WI38 (cell line): ENCODE measurements around the gene KCNH6.

Experiments used
- H3K4me3 ChIP-seq: 2 replicates; pipeline ENCODE4 v1.5.1; 2011; ENCODE audit warnings: low read depth, mild to moderate bottlenecking, control low read depth, low read length
- CTCF ChIP-seq: IDR thresholded peaks from 2 replicates; pipeline ENCODE4 v1.5.1; 2012; ENCODE audit warnings: low read depth, mild to moderate bottlenecking, control low read depth, low read length

KCNH6 gene

GRCh38 chr17:63523253-63523855 is at the start of gene KCNH6:
Gene KCNH6, plus strand, starts transcription at chr17:63523358. Its CDS starts 56 bp downstream, at chr17:63523414.
- TF ChIP-seq CTCF, result no peak
- no peak within 1 kb of the TSS for H3K4me3 ChIP-seq

GRCh38 chr17:63474174-63474573 is 49.0 kb upstream of the KCNH6 start:
- no peak for TF ChIP-seq CTCF

GRCh38 chr17:63474586-63475460 is 48.3 kb upstream of the KCNH6 start:
- TF ChIP-seq CTCF, result no peak
- H3K4me3 ChIP-seq, result no peak overlapping the region

More at GRCh38 chr17:63474174-63474573, 49.0 kb upstream of the KCNH6 start:
- H3K4me3 ChIP-seq, result no peak overlapping the region

GRCh38 chr17:63475491-63476412 is 47.4 kb upstream of the KCNH6 start:
- no peak for TF ChIP-seq CTCF
- no peak overlapping the region for H3K4me3 ChIP-seq

- no peak for TF ChIP-seq CTCF
- H3K4me3 ChIP-seq, result peak overlapping the region; percentile 52
Observed at GRCh38 chr17:63476459-63476853, 46.7 kb upstream of the KCNH6 start.

GRCh38 chr17:63476854-63477479 is 46.2 kb upstream of the KCNH6 start, which contains the start of gene ACE:
Gene ACE, plus strand, starts transcription at chr17:63477061. Its CDS starts 34 bp downstream, at chr17:63477095.
- TF ChIP-seq CTCF, result no peak
- H3K4me3 ChIP-seq, result peak within 1 kb of the TSS; percentile 52
